ENCODE data around the gene DUSP2.

The DUSP2 gene

GRCh38 chr2:96145036-96145847 lies at the start of gene DUSP2:
TSS of gene DUSP2 (minus strand) at chr2:96145440. CDS start at chr2:96145354, 86 bp downstream.
- TF ChIP-seq GATA3 (IDR thresholded peaks at IDR 0.05; ENCODE audit: low read depth, low read length) (no peak), GATA2 (IDR thresholded peaks at IDR 0.05; ENCODE audit: low read depth, low read length) (no peak)

- TF ChIP-seq GATA2 (IDR thresholded peaks at IDR 0.05; ENCODE audit: low read depth, low read length) (no peak), GATA3 (IDR thresholded peaks at IDR 0.05; ENCODE audit: low read depth, low read length) (no peak)
These were observed 46.9 kb upstream of the DUSP2 start for GRCh38 chr2:96191937-96192670.

- TF ChIP-seq GATA3 (IDR thresholded peaks at IDR 0.05; ENCODE audit: low read depth, low read length) (no peak), GATA2 (IDR thresholded peaks at IDR 0.05; ENCODE audit: low read depth, low read length) (no peak)
These were observed 43.7 kb upstream of the DUSP2 start for GRCh38 chr2:96188821-96189526.

GRCh38 chr2:96186562-96186961 lies 41.3 kb upstream of the DUSP2 start:
- TF ChIP-seq GATA3 (IDR thresholded peaks at IDR 0.05; ENCODE audit: low read depth, low read length) (no peak), GATA2 (IDR thresholded peaks at IDR 0.05; ENCODE audit: low read depth, low read length) (no peak)

- TF ChIP-seq GATA3 (IDR thresholded peaks at IDR 0.05; ENCODE audit: low read depth, low read length) (no peak), GATA2 (IDR thresholded peaks at IDR 0.05; ENCODE audit: low read depth, low read length) (no peak)
These were observed 40.3 kb upstream of the DUSP2 start for GRCh38 chr2:96185516-96185915.

- no peak for TF ChIP-seq GATA2 (IDR thresholded peaks at IDR 0.05; ENCODE audit: low read depth, low read length)
- no peak for TF ChIP-seq GATA3 (IDR thresholded peaks at IDR 0.05; ENCODE audit: low read depth, low read length)
These were observed 39.7 kb upstream of the DUSP2 start for GRCh38 chr2:96184989-96185388.

- no peak for TF ChIP-seq GATA2 (IDR thresholded peaks at IDR 0.05; ENCODE audit: low read depth, low read length)
- TF ChIP-seq GATA3 (IDR thresholded peaks at IDR 0.05; ENCODE audit: low read depth, low read length), result no peak
These were observed 38.9 kb upstream of the DUSP2 start for GRCh38 chr2:96184188-96184587.

- TF ChIP-seq GATA2 (IDR thresholded peaks at IDR 0.05; ENCODE audit: low read depth, low read length), result no peak
- no peak for TF ChIP-seq GATA3 (IDR thresholded peaks at IDR 0.05; ENCODE audit: low read depth, low read length)
These were observed 36.3 kb upstream of the DUSP2 start for GRCh38 chr2:96181529-96181928.

GRCh38 chr2:96180521-96180920 lies 35.3 kb upstream of the DUSP2 start:
- TF ChIP-seq GATA2 (IDR thresholded peaks at IDR 0.05; ENCODE audit: low read depth, low read length), result no peak
- TF ChIP-seq GATA3 (IDR thresholded peaks at IDR 0.05; ENCODE audit: low read depth, low read length), result no peak

GRCh38 chr2:96180002-96180401 lies 34.8 kb upstream of the DUSP2 start:
- TF ChIP-seq GATA2 (IDR thresholded peaks at IDR 0.05; ENCODE audit: low read depth, low read length) (no peak), GATA3 (IDR thresholded peaks at IDR 0.05; ENCODE audit: low read depth, low read length) (no peak)

- TF ChIP-seq GATA2 (IDR thresholded peaks at IDR 0.05; ENCODE audit: low read depth, low read length), result no peak
- no peak for TF ChIP-seq GATA3 (IDR thresholded peaks at IDR 0.05; ENCODE audit: low read depth, low read length)
These were observed 31.4 kb upstream of the DUSP2 start for GRCh38 chr2:96176661-96177060.

- TF ChIP-seq GATA3 (IDR thresholded peaks at IDR 0.05; ENCODE audit: low read depth, low read length), result no peak
- no peak for TF ChIP-seq GATA2 (IDR thresholded peaks at IDR 0.05; ENCODE audit: low read depth, low read length)
These were observed 30.7 kb upstream of the DUSP2 start for GRCh38 chr2:96175951-96176350.

GRCh38 chr2:96174251-96175144 lies 29.3 kb upstream of the DUSP2 start:
- TF ChIP-seq GATA3 (IDR thresholded peaks at IDR 0.05; ENCODE audit: low read depth, low read length) (no peak), GATA2 (IDR thresholded peaks at IDR 0.05; ENCODE audit: low read depth, low read length) (no peak)
